Breast epithelium (tissue), 3 donors: ENCODE results near the gene LRRC45.

Experiments
- POLR2A ChIP-seq: fragments of 450-650 bp; IDR thresholded peaks from one replicate; pipeline ENCODE4 v1.6.1; 2016; ENCODE audit warnings: antibody characterized with exemption, mild to moderate bottlenecking, moderate library complexity
- POLR2AphosphoS5 ChIP-seq, 3 donors: sonication (generic); formaldehyde crosslinking; IDR thresholded peaks; one replicate each; pipeline ENCODE4 v1.6.1; 2017; ENCODE audit warnings: antibody characterized with exemption in 3 of 3
- TF ChIP-seq, protein P1 (sequence below), 3 donors: fragments of 450-650 bp; IDR thresholded peaks; one replicate each; pipeline ENCODE4 v1.5.1; 2016 to 2017; ENCODE audit warnings: antibody characterized with exemption in 3 of 3, mild to moderate bottlenecking in 3 of 3, moderate library complexity in 3 of 3

DNA sequence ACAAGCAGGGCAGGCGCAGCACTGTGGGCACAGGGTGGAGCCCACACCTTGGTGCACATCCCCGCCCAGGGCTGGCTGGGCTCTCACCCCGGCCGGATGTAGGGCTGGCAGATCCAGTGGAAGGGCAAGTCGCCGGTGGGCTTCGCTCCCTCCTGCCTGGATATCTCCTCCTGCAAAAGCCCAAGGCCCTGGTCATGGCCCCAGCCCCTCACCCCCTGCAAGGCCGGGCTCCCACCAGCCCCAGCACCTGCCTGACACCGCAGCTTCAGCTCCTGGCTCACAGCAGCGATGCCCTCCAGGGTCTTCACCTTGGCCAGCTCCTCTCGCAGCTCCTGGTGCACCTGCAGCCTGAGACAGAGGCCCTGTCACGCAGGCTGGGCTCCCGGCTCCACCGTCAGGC is 37.5 kb downstream of the LRRC45 start:
- TF ChIP-seq, protein P1, sequence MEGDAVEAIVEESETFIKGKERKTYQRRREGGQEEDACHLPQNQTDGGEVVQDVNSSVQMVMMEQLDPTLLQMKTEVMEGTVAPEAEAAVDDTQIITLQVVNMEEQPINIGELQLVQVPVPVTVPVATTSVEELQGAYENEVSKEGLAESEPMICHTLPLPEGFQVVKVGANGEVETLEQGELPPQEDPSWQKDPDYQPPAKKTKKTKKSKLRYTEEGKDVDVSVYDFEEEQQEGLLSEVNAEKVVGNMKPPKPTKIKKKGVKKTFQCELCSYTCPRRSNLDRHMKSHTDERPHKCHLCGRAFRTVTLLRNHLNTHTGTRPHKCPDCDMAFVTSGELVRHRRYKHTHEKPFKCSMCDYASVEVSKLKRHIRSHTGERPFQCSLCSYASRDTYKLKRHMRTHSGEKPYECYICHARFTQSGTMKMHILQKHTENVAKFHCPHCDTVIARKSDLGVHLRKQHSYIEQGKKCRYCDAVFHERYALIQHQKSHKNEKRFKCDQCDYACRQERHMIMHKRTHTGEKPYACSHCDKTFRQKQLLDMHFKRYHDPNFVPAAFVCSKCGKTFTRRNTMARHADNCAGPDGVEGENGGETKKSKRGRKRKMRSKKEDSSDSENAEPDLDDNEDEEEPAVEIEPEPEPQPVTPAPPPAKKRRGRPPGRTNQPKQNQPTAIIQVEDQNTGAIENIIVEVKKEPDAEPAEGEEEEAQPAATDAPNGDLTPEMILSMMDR (IDR thresholded peaks at IDR 0.05), result no peak
- no peak for TF ChIP-seq POLR2AphosphoS5 (IDR thresholded peaks at IDR 0.05)
- TF ChIP-seq POLR2A, result no peak
